ENCODE results near the gene GAREM1.
A peak's percentile ranks its signal among the peaks of the same experiment; 100 is the strongest.

Gene GAREM1

DNA sequence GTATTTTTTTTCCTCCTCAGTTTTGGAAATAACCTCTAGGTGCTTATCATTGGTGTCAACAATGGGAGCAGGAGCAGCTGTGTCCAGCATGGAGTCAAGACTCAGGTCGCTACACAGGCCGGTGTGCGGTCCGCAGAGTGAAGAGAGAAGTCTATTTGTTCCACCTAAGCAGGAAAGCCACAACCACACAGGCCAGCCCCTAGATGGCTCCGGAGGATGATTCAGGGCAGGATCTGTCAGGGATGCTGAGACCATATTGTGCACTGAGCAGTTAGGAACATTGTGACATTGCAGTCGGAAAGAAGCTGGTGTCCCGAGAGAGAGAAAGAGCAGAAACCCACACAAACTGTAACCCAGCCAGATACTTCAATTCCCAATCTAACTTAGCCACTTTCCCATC is 136.9 kb downstream of the GAREM1 start:
- DNase-seq, result peak in 4 of 56 donors; percentile 4 to 16 (median 6)

DNA sequence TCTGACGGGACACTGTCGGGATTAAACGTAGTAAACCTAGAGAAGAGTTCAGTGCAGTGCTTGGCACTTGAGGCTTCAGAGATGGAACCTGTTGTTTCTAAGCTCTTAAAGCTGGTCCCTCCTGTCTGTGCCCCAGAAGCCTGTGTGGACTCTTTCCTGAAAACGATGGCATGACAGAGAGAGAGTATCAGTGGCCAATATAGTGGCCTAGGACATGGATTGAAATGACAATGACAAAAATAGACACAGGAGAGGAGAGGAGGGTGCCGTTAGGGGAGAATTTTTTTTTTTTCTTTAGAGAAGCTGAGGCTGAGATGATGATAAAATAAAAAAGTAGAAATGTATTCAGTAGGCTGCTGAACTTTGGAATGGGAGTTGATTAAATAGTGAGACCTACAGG is 138.0 kb downstream of the GAREM1 start:
- DNase-seq, result no peak

DNA sequence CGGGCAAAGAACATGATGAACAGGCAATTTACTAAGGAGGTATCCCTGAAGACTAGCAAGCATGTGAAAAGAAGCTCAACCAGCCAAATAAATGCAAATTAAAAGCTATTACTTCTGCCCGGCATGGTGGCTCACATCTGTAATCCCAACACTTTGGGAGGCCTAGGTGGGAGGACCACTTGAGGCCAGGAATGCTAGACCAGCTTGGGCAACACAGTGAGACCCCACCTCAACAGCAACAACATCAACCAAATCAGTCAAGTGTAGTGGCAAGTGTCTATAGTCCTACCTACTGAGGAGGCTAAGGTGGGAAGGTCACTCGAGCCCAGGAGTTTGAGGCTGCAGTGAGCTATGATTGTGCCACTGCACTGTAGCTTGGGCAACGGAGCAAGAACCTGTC is 141.7 kb downstream of the GAREM1 start:
- DNase-seq, result no peak

DNA sequence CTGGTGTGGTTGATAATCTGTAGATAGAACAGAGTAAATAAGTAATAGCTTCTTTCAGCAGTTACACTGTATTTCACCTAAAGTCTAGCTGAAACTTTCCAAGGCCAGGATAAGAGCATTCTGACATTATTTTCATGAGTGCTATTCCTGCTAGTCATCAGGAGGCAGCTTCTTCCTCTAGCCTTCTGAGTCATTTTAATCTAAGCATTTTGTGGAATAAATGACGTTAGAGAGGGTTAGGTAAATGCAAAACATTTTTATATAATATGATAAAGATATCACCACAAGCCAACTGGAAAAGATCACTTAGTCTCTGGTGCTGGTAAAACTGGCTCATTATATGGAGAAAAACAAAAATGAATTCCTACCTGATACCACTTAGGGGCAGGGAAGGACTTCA is 142.3 kb downstream of the GAREM1 start:
- DNase-seq, result no peak

DNA sequence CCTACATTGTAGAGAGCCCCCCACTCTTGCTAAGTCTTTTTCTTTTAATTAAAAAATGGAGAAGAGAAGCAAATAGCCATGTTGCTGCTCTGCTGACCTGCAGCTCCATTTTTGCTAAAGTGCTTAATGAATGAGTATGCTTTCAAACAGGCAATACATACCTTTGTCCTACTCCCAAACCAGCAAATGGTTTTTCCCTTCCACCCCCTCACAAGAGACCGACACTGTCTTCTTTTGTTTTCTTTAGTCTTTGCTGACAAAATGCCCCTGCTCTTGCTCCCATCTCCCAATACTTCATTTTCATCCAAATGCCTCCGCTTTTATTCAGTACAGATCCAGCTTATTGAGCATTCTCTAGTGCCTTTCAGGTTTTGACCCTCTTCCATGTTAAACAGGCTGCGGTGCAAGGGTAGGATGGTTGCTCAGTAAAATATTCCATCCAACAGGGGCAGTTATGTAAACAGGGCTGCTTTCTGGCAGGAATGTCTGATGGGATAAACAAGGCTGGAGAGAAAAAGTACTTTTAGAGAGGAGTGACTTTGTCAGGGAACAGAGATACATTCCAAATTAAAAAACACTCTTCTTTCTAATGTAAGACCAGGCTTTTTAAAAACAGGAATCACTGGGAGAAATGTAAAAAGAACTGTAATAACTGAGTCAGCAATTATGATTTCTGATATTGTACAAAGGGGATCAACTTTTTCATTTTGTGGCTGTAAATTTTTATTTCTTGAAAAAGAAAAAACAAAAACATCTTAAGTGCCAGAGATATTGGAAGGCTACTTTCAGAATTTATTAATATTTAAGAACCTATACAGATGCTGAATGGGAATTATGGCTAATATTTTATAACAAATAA is 144.0 kb downstream of the GAREM1 start:
- DNase-seq, result peak in 6 of 56 donors; percentile 16 to 44 (median 28)

DNA sequence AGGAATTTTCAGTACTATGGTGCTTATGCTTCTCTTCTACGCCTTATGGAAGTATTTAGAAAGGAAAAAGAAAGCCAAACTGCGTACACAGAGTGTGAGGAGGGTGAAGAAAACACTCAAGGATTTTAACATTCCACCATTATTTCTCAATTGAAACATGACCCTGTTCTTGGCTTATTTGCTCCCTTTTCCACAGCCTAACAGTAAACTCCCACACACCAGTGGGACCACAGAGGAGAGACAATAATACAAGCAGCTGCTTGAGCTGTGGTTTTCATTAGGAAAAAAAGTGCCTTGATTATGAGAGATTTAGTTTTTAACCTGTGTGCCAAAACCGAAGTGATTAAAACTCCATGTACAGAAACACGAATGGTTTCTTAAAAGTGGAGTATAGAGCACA is 146.5 kb downstream of the GAREM1 start:
- no peak for DNase-seq

DNA sequence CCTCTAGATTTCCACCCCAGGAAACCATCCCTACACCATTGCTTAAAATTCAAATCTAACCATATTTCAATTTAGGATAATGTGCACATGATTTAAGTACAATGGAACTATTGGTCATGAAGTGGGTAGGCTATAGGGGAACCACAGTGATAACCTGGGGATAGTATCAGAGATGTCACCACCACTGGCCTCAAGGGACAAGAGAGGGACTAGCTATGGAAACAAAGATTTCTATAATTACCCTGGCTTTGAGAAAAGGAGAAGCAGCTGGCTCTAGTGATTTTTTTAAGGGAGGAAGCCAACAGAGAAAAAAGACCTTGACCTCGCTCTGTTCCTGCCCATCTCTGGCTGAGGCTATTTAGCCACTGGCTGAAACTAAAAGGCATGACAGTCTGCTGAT is 148.9 kb downstream of the GAREM1 start:
- DNase-seq, result no peak

DNA sequence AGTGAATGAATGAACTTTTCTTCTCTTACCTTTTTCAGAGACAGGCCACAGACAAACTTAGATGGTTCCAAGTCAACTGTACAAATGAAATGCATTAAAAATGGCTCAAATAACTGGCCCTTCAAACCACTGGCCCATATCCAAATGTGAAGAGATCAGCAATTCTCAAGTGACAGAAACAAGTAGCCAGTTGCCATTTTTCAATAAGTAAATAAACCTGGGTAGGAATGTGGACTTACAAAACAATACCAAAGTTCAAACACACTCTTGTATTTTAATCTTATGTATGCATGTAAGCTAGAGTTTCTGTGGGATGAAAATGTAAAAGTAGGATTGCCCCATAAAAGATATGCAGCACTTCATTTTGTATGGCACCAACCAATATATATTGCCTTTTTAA is 151.6 kb downstream of the GAREM1 start:
- no peak for DNase-seq

DNA sequence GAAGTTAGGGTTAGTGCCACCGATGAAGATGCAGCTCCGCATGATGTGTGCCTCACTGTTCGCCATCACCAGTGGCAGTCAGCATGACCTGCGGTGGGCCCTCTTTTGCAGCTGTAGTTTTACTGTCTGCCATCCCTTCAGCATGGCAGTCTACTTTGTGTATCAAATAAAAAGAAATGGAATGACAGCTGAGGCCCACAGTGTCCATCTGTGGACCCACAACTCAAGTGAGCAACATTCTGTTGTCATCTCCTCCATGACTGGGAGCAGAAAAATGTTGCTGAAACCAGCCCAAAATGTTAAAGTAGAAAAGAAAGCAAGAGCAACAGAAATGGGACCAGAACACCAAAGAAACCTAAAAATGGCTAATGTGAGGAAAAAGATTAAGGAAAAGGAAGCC is 152.1 kb downstream of the GAREM1 start:
- DNase-seq, result no peak

DNA sequence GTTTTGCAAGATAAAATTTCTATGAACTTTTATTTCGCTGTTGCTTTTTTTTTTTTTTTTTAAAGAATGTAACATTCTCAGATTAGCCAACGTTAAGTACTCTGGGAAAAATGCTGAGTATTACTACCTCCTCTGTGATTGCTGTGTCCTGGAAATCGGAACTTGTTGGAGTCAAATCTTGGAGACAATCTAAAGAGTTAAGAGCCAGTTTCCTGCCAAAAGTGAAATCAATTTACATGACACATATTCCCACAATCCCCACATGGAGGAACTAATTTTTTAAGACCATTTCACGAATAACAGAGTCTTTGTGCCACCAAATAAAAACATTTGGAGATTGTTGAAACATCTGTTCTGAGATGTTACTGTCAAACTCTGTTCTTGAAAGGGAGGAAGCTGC is 153.0 kb downstream of the GAREM1 start:
- no peak for DNase-seq

DNA sequence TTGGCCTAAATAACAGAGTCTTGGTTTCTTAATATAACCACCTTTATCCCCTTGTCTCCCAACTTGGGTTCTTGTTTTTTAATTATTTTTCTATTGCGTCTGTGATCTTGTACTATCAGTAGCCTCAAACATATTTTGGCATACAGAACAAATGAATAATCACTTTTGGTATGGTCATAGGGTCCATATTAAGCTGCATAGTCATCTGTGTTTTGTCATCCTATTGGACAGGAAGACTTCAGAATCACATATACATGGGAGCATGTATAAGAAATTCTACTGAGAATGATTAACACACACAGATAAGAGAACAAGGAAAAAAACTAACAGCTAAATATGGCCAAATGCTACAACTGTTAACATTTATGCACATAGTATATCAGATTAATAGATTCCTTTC is 154.8 kb downstream of the GAREM1 start:
- DNase-seq, result no peak

DNA sequence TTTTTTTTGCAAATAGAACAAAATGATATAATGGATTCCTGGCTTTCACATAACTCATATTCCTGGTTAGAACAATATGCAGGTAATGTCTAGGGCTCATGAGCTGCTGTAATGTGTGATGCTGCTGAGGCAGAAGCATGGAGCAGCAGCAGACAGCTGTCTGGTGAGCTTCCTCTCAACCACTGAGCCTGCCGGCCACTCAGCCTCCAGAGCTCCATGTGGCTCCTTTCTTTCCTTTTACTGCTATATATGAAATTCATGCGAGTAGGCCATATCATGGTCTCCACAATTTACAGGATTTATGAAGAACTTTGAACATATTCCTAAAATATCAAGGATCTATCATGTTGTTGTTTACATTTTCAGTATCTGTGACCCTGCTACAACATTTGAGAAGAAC is 159.9 kb downstream of the GAREM1 start:
- no peak for DNase-seq

DNA sequence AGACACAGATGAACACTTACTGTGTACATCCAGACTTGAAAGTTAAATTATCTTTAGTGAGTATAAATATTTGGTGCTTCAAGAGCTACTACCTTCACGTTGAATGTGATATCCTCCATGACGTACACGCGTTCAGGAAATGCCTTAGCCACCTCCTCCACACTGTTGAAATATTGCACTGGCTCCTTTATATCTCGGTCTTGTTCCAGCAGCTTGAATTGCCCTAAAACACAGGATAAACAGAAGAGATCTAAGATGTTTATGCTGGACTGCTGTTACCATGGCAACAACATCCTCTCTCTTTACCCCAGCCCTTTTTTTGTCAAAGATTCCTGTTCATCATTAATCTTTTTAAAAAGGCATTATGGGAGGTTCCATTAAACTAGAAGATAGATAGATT is 160.6 kb downstream of the GAREM1 start:
- DNase-seq, result no peak

DNA sequence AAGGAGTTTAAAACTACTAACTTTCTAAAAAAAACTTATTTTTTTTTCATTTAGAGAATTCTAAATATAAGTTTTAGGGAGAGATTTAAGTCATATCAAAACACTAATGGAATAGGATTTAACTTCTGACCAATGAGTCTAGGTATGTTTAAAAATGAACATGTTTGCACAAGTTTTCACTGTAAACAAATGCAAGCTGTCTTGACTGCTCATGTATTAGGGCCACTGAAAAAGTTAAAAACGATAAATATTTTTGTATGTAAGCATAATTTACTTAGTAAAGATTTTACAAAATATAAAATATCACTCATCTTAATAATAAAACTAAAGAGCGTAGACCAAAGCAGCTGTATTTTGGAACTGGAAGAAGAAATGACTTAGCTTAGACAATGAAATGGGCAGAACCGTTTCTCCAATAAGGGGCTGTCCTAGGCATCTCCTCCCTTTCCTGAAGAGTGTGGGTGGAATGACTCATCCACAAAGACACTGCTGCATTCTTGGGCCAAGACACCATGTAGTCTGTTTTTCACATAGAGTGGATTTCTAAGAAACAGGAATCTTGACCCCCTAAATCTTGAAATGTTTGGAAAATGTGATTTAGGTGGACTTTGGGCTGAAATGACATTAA is 162.1 kb downstream of the GAREM1 start:
- no peak for DNase-seq

DNA sequence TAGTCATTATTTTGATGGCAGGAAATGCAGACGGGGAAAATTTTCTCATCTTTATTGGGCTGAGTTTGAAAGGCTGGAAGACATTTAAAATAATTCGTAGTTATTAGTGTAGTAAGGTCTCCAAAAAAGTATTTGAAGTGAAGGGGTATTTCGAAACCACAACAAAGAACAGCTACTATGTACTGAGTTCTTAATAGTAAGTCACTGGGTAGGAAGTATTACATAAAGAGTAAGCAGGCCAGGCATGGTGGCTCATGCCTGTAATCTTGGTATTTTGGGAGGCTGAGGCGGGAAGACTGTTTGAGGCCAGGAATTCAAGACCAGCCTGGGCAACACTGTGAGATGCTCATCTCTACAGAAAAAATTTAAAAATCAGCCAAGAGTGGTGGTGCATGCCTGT is 167.3 kb downstream of the GAREM1 start:
- DNase-seq, result no peak

DNA sequence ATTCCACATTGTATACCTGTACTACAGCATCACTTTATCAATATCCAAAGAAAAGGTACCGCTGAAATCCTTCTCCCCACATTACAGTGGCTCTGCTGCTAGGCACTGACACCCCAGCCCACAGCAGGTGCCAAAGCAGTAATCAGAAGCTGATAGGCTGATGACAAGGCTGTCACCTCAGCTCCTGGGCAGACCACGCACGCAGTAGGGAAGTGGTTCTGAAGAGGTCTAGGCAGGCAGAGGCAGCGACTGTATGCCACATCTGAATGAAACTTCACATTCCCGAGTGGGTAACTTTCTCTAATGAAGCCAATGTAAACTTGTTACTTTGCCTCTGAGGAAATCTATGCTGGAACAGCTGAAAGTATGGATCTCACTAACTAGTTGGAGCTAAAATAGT is 167.9 kb downstream of the GAREM1 start:
- no peak for DNase-seq

DNA sequence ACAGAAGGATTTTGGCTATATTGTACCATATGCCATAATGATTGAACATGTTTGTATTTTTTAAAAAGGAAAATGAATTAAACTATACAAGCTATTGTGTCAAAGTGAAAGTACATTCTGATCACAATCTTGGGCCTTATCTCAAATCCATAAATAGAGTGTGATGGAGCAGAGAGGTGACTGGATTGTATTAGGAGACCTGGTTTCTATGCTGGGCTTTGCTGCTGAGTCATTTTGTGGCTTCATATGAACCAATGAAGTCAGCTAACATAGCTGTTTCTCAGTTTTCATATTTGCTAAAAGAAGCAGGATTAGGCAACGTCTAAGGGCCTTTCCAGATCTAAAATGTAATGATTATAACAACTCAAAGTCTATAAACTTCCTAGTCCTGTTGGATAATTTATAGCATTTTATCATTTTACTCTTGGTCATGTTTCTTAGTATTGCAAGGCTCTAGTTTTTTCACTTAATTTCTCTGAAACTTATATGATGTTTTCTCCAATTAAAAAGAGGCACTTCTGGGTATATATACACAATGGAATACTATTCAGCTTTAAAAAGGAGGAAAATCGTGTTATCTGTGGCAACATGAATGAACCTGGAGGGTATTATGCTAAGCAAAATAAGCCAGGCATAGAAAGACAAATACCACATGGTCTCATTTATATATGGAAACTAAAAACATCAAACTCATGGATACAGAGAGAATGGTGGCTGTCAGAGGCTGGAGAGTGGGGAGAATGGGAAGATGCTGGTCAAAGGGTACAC is 168.5 kb downstream of the GAREM1 start:
- no peak for DNase-seq

DNA sequence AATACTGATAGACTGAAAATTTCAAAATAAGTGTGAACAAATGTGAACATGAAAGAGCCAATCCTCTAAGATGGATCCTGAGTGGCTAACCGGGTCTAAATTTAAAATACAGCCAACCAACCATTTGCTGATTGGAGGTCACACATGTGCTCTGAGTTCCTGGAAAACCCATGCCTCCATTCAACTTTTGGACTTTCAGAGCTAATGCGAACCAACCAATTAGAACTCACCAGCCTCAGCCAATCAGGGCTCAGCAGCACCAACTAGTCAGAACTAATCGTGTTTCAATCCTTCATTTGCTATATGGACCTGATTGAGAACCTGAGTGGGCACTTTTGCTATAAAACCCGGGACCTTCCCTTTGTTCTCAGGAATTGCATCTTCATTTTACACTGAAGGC is 169.3 kb downstream of the GAREM1 start:
- no peak for DNase-seq

DNA sequence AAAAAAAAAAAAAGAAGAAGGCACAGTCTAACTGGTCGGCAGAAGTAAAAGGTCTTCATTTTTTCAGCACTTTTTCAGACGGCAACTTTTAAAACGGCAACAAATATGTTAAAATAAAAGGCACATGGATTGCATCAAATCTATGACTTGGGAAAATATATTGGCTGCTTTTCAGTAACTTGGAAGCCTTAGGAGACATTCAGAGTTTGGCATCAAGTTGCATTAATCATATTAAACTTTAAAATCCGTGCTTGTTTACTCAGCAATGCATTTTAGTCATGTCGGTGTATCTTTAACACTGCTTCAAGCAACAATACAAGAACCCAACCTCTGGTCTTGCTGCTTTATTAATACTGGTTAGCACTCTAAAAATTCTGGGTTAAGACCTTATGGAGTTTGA is 169.8 kb downstream of the GAREM1 start:
- DNase-seq, result no peak

DNA sequence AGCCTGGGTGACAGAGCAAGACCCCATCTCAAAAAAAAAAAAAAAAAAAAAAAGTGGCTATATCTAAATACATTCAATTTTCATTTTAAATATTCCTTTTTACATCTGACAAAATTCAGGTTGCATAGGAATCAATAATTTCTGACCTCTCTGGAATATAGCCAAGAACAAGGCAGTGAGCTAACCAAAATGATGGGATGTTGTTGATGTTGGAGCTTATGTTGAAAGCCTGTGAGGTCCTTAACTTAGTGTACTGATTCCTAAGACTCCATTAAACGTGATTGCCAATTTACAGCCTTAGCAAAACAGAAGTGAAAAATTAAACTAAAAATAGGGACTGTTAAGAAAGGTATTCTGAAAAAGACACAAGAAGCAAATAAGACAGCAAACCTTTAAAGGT is 171.2 kb downstream of the GAREM1 start:
- no peak for DNase-seq

DNA sequence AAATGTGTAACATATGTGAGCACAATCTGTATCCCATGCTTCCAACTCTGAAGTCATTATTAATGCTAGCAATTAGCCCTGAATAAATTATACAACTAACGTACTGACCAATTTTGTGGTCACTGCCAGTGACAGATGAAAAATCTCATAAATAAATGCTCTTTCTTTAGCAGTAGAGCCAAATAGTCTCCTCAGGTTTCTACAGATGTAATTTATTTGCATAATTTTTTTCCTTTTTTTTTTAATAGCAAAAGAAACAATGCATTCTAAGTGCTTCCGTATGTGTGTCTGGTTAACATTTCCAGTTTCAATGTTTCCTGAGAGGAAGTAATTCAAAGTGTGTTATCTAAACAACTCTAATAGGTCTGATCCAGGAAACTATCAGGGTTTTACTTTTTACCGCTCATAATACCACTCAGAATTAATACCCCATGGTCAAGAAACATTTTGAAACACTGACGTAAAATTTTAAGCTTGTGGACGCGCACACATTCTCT is 172.5 kb downstream of the GAREM1 start:
- no peak for DNase-seq

DNA sequence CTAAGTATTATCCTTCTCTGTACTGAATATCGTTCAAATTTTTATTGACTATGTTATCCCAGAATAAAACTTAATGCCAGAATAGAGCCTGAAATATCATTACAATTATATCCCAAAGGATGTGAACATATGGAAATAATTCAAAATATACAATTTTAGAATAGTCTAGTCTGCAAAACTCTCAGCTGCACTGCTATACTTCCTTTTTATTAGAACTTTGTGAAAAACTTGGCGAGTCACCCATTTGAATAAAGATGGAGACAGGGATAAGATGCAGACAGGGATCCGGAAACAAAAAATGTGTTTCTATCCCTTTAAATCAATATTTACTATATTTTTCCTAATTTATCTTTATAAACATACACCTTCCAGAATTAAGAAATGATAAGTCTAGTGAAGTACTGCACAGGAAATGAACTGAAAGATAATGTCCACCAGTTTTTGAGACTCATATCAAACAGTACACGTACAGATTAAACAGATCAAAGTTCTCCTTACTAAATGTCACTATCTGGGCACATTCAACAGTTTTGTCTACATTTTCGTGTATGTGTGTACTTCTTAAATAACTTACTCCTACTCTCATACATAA is 173.0 kb downstream of the GAREM1 start:
- DNase-seq, result no peak

Data from nucleus accumbens (tissue), 56 donors.